A549 treated with ZK216348 at 1 μM for 4 hours (cell line): ENCODE results near the gene ANKRA2. TPM values are rescaled to one million over a fixed set of nuclear protein-coding genes. Genes with fewer than 3 reads are reported as not detected.

Experiments
- total RNA-seq: library from RNA; stranded (reverse); fragments of 200-300 nt; extraction: Qiagen RNA extraction; gene quantifications from 5 replicates; pipeline ENCODE4 v1.2.3, GENCODE V29; 2022; ENCODE audit warnings: low read depth

Gene ANKRA2, protein sequence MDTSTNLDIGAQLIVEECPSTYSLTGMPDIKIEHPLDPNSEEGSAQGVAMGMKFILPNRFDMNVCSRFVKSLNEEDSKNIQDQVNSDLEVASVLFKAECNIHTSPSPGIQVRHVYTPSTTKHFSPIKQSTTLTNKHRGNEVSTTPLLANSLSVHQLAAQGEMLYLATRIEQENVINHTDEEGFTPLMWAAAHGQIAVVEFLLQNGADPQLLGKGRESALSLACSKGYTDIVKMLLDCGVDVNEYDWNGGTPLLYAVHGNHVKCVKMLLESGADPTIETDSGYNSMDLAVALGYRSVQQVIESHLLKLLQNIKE
- 7.5 to 12.6 TPM (median 10.4 TPM) in 5 replicates for total RNA-seq

GRCh38 chr5:73565139-73565968 is at the start of gene ANKRA2, which contains the start of gene UTP15:
ANKRA2 (minus strand) TSS chr5:73565639; CDS start chr5:73562881, 2,758 bp downstream.
UTP15 (plus strand) TSS chr5:73565743; CDS start chr5:73567345, 1,602 bp downstream.

Other genes starting within 250 kb of the ANKRA2 start
- gene FOXD1, start 116.9 kb downstream of the ANKRA2 start, total RNA-seq: 15.5 to 25.4 TPM (median 19.9 TPM) in 5 replicates
- gene BTF3, start 67.2 kb downstream of the ANKRA2 start, total RNA-seq: 1,000 to 1,390 TPM (median 1,038 TPM) in 5 replicates
- gene UTP15, start 104 bp upstream of the ANKRA2 start, total RNA-seq: 17.8 to 29.3 TPM (median 19.2 TPM) in 5 replicates
- gene ARHGEF28, start 60.6 kb upstream of the ANKRA2 start, total RNA-seq: 11.7 to 13.6 TPM (median 13.0 TPM) in 5 replicates